HL-60 (cell line): ENCODE results near the gene TUBA3D.
"Not testable (repeated sequence)": the region's sequence is repeated elsewhere in the genome, so short reads cannot be mapped to it uniquely, and the experiment has no call there.

Experiments used
- DNase-seq, 2 experiments: peaks; one replicate each; pipeline ENCODE4 v3.0.0-alpha.2; 2010 to 2020; ENCODE audit warnings: low read depth in 1 of 2, low spot score in 1 of 2
- H3K27ac ChIP-seq: fragments of 250-450 bp; sonication (Bioruptor Pico); replicated peaks from 2 replicates; pipeline ENCODE4 v1.5.1; 2020; ENCODE audit warnings: mild to moderate bottlenecking, moderate library complexity
- H3K27me3 ChIP-seq: fragments of 250-450 bp; sonication (Bioruptor Pico); 2 replicates; pipeline ENCODE4 v1.5.1; 2021; ENCODE audit warnings: mild to moderate bottlenecking, moderate library complexity; ENCODE audit not compliant: insufficient read depth, poor library complexity, severe bottlenecking
- H3K4me3 ChIP-seq: replicated peaks from 2 replicates; pipeline ENCODE4 v1.5.1; 2011; ENCODE audit warnings: mild to moderate bottlenecking, control low read depth, low read length; ENCODE audit not compliant: insufficient read depth
- GABPA ChIP-seq: IDR thresholded peaks from 2 replicates; pipeline ENCODE4 v1.6.1; 2012; ENCODE audit warnings: low read depth
- POLR2AphosphoS5 ChIP-seq: IDR thresholded peaks from 2 replicates; pipeline ENCODE4 v1.6.1; 2012; ENCODE audit warnings: low read depth
- SPI1 ChIP-seq: IDR thresholded peaks from 2 replicates; pipeline ENCODE4 v1.6.1; 2012; ENCODE audit warnings: low read depth, mild to moderate bottlenecking, borderline replicate concordance
- long read RNA-seq: library from polyadenylated mRNA; unstranded; transcript quantifications from one replicate; pipeline ENCODE4 v2.0.0, GENCODE V29; 2020
- TF ChIP-seq, protein P1 (sequence below): IDR thresholded peaks from one replicate; pipeline ENCODE4 v1.5.1; 2011; ENCODE audit warnings: low read length, control low read depth, inconsistent platforms; ENCODE audit not compliant: insufficient read depth
- TF ChIP-seq, protein P2 (sequence below): IDR thresholded peaks from 2 replicates; pipeline ENCODE4 v1.6.1; 2012; ENCODE audit warnings: low read depth; ENCODE audit not compliant: insufficient replicate concordance

TUBA3D gene
- long read RNA-seq, partial matches to known transcripts = 0 of 2 reads
- long read RNA-seq, other reads (novel, unspliced or antisense) = 2 of 2 reads

DNA sequence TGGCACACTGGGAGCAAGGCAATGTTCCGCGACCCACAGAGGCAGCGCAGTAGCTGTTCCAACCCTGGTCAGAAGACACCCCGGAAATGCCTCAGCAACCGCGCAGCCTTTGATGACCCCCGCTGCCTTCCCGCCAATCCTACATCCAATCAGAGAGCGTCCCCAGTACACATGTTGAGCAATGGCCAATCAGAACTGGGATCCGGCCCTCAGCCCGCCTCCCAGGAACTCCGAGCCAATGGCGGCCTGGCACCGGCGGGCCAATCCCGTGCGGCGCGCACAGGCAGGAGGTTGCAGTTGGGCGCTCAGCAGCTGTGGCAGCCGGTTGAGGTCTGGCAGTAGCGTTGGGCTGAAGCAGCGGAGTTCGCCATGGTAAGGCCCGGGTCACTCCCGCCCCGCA is at the start of gene TUBA3D:
Gene TUBA3D (plus strand): TSS at position 289 of the 400 bp plus-strand sequence. CDS start 81 bp downstream, at position 370.
- Histone ChIP-seq H3K27ac (no peak within 1 kb of the TSS), H3K4me3 (no peak within 1 kb of the TSS), H3K27me3 (no peaks in the 10 kb centered on the region)
- TF ChIP-seq SPI1 = no peak
- TF ChIP-seq, protein P1, sequence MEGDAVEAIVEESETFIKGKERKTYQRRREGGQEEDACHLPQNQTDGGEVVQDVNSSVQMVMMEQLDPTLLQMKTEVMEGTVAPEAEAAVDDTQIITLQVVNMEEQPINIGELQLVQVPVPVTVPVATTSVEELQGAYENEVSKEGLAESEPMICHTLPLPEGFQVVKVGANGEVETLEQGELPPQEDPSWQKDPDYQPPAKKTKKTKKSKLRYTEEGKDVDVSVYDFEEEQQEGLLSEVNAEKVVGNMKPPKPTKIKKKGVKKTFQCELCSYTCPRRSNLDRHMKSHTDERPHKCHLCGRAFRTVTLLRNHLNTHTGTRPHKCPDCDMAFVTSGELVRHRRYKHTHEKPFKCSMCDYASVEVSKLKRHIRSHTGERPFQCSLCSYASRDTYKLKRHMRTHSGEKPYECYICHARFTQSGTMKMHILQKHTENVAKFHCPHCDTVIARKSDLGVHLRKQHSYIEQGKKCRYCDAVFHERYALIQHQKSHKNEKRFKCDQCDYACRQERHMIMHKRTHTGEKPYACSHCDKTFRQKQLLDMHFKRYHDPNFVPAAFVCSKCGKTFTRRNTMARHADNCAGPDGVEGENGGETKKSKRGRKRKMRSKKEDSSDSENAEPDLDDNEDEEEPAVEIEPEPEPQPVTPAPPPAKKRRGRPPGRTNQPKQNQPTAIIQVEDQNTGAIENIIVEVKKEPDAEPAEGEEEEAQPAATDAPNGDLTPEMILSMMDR = no peak
- TF ChIP-seq GABPA = no peak
- TF ChIP-seq, protein P2, sequence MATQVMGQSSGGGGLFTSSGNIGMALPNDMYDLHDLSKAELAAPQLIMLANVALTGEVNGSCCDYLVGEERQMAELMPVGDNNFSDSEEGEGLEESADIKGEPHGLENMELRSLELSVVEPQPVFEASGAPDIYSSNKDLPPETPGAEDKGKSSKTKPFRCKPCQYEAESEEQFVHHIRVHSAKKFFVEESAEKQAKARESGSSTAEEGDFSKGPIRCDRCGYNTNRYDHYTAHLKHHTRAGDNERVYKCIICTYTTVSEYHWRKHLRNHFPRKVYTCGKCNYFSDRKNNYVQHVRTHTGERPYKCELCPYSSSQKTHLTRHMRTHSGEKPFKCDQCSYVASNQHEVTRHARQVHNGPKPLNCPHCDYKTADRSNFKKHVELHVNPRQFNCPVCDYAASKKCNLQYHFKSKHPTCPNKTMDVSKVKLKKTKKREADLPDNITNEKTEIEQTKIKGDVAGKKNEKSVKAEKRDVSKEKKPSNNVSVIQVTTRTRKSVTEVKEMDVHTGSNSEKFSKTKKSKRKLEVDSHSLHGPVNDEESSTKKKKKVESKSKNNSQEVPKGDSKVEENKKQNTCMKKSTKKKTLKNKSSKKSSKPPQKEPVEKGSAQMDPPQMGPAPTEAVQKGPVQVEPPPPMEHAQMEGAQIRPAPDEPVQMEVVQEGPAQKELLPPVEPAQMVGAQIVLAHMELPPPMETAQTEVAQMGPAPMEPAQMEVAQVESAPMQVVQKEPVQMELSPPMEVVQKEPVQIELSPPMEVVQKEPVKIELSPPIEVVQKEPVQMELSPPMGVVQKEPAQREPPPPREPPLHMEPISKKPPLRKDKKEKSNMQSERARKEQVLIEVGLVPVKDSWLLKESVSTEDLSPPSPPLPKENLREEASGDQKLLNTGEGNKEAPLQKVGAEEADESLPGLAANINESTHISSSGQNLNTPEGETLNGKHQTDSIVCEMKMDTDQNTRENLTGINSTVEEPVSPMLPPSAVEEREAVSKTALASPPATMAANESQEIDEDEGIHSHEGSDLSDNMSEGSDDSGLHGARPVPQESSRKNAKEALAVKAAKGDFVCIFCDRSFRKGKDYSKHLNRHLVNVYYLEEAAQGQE = no peak
- no peak for TF ChIP-seq POLR2AphosphoS5
- DNase-seq = no peak

DNA sequence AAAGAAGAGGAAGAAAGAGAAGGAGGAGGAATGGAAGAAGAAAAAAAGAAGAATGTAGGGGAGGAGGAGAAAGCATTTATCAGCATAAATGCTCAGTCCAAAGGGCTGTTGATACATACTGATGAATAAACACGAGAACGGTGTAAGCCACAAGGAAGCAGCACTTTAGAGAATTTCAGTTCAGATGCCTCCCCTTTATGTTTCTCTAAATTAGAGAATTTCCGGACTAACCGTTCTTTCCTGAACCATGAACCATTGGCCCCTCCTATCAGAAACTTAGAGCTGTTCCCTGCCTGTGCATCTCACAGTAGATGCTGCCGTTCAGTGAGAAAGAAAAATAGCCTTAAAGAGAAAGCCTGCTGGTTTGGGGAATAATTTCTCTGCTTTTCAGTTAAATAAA is 49.2 kb upstream of the TUBA3D start:
- DNase-seq = no peak
- Histone ChIP-seq H3K27me3 (peaks cover 28% of the 10 kb centered on the region), H3K27ac (no peak overlapping the region), H3K4me3 (no peak overlapping the region)
- TF ChIP-seq, protein P1 = no peak
- TF ChIP-seq POLR2AphosphoS5 (no peak), SPI1 (no peak), GABPA (no peak)
- TF ChIP-seq, protein P2 = no peak

DNA sequence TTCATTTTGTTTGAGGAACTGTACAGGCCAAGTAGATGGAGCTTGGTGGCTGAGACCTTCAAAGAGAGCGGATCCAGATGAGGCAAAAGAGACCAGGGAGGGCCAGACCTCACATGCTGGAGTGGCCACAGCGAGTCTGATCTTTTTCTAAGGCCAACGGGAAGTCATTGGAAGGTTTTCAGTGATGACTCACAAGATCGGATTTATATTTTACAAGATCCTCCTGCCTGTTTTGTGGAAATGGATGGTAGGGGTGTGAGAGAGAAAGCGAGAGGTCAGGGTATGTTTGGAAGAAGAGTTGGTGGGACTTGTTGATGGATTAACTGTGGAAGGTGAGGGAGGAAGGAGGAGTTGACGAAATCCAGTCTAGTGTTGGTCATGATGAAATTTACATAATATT is 44.6 kb upstream of the TUBA3D start:
- DNase-seq = no peak
- TF ChIP-seq SPI1 = no peak
- no peak for TF ChIP-seq POLR2AphosphoS5
- TF ChIP-seq, protein P1 = no peak
- TF ChIP-seq, protein P2 = no peak
- no peak for TF ChIP-seq GABPA
- H3K4me3 ChIP-seq = no peak overlapping the region
- H3K27me3 ChIP-seq = peaks cover 9% of the 10 kb centered on the region
- H3K27ac ChIP-seq = no peak overlapping the region

DNA sequence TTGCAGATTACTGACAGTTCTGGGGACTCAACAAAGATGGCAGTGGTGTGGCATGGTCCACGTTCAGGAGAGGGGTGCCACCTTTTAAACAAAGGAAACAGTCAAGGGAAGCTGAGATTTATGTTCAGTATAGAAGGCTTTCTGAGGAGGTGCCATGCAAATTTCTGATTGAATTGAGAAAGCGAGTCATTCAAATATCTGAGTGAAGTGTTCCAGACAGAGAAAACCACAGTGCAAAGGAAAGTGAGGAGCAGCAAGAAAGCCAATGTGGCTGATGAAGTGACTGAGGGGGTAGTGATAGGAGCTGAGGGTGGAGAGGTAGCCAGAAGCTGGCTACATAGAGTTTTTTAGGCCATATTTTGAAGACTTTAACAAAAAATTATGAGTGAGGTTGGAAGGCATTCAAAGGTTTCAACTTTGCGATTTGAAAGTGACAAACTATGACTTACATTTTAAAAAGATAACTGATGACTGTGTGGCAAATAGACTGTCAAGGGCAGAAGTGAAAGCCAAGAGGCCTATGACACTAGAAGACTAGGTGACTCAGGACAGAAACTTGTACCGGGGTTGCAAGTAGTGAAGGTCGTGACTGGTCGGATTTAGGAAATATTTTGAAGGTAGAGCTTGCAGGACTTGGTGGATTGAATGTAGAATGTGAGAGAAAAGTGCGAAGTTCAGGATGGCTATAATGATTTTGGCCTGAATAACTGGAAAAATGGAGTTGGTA is 35.0 kb upstream of the TUBA3D start:
- not testable (repeated sequence) for H3K4me3 ChIP-seq, DNase-seq, H3K27me3 ChIP-seq, H3K27ac ChIP-seq

DNA sequence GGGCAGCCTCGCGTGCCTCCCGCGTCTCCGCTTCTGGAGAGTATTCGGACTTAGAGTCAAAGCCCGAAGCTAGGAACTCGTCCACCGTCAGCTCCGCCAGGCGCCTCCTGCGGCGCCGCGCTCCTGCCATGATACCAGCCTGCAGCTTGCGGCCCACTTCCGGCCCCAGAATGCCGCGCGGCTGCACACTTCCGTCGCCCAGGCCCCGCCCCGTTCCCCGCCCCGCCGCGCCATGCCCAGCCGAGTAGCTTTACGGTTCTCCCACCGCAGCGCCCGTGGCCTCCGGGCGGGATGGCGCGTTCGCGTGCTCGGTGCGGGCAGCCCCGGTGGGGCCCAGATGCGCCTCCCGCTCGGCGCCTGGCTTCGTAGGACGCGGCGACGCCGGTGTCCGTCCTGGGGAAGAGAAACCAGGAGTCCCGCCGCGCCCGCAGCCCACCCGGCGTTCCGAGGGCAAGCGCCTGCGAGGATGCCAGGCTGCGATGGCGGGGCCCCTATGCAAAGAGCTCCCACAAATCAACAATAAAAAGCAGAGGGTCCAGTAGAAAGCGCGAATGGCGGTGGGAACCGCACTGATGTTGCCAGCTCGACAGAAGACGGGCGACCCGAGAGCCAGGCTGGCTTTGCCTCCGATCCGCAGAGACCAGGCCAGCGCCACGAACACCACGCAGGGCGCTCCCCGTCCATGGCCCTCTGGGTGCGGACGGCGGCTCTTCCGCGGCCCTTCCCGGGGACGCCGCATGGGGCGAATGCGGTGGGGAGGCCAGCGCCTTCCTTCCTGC is 31.0 kb upstream of the TUBA3D start:
- not testable (repeated sequence) for DNase-seq, H3K4me3 ChIP-seq, H3K27ac ChIP-seq, H3K27me3 ChIP-seq
